Gastrocnemius medialis (tissue), 4 donors: ENCODE data around the gene SDF2. TPM values are rescaled to one million over a fixed set of nuclear protein-coding genes. Genes with fewer than 3 reads are reported as not detected.

Source experiments
- ATAC-seq, 2 donors: fragments of 150-250 bp; one replicate each; pipeline ENCODE4 v1.9.1; 2016
- DNase-seq, 2 donors: peaks; one replicate each; pipeline ENCODE4 v3.0.0-alpha.2; 2019
- H3K27ac ChIP-seq, 4 donors: fragments of 200-600 bp; sonication (generic); 1 replicate in 1 of 4; 2 replicates in 3 of 4; pipeline ENCODE4 v1.5.1; 2016 to 2018; ENCODE audit warnings: mild to moderate bottlenecking in 2 of 4, moderate library complexity in 1 of 4
- H3K27me3 ChIP-seq, 3 donors: fragments of 200-600 bp; sonication (generic) in 2 of 3; 1 replicate in 1 of 3; 2 replicates in 2 of 3; pipeline versions ENCODE4 v1.5.1 to v1.6.0; 2016 to 2019; ENCODE audit warnings: mild to moderate bottlenecking in 1 of 3, moderate library complexity in 1 of 3
- H3K36me3 ChIP-seq, 2 donors: fragments of 200-600 bp; sonication (generic) in 1 of 2; one replicate each; pipeline ENCODE4 v1.5.1; 2017 to 2018
- H3K4me1 ChIP-seq, 2 donors: fragments of 200-600 bp; sonication (generic) in 1 of 2; one replicate each; pipeline ENCODE4 v1.5.1; 2016 to 2017; ENCODE audit warnings: mild to moderate bottlenecking in 2 of 2
- H3K4me3 ChIP-seq, 4 donors: fragments of 200-600 bp; sonication (generic) in 3 of 4; 1 replicate in 1 of 4; 2 replicates in 3 of 4; pipeline ENCODE4 v1.5.1; 2016 to 2019; ENCODE audit warnings: mild to moderate bottlenecking in 2 of 4
- H3K9me3 ChIP-seq, 3 donors: fragments of 200-600 bp; sonication (generic) in 2 of 3; 1 replicate in 1 of 3; 2 replicates in 2 of 3; pipeline ENCODE4 v1.5.1; 2016 to 2019
- POLR2A ChIP-seq, 2 donors: fragments of 450-650 bp; IDR thresholded peaks; one replicate each; pipeline ENCODE4 v1.6.1; 2017; ENCODE audit warnings: antibody characterized with exemption in 2 of 2, mild to moderate bottlenecking in 2 of 2, moderate library complexity in 2 of 2
- in situ Hi-C, 4 donors: fragments of 200-750 bp; cut with MboI; loops; one replicate each; pipeline versions ENCODE4 v1.15.0 to v1.8.0; 2017; ENCODE audit warnings: low sequenced_read_pairs in 4 of 4
- intact Hi-C: fragments of 100-400 bp; cut with DNase I; formaldehyde crosslinking; loops from one replicate; pipeline ENCODE4 v1.15.1; 2023; ENCODE audit warnings: low total_unique reads
- total RNA-seq, 4 donors: library from RNA; depleted of rRNA; stranded (reverse); fragments of >200 nt; gene quantifications; one replicate each; pipeline versions ENCODE4 v1.1.0 to v1.2.3, GENCODE V29; 2016
- TF ChIP-seq, protein P1 (sequence below), 5 experiments: fragments of 450-650 bp in 3 of 5; fragments of 200-600 bp in 2 of 5; sonication (generic) in 2 of 5; IDR thresholded peaks in 4 of 5; conservative IDR thresholded peaks in 1 of 5; 1 replicate in 4 of 5; 2 replicates in 1 of 5; pipeline ENCODE4 v1.5.1; 2016 to 2019; ENCODE audit warnings: antibody characterized with exemption in 5 of 5, mild to moderate bottlenecking in 3 of 5, moderate library complexity in 3 of 5

Gene SDF2
- total RNA-seq, 4 donors from 2014 or later = 23.6 to 36.4 (median 28.4) TPM

DNA sequence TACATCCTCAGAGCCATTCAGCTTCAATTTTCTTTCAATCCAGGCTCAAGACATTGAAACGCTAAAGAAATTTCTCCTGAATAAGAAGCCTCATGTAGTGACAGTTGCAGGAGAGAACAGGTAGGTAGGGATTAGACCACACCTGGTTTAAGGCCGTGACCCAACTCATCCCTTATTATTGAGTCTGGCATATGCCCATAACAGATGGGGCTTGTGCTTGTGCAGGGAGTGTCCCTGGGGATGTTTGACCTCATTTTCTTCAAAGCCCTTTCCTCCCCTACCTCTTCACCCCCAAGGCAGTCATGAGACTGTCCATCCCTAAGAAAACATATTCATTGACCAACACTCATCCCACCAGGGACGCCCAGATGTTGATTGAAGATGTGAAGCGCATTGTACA, 24.6 kb upstream of the SDF2 start:
- ATAC-seq (no peak), DNase-seq (no peak)
- no peak for TF ChIP-seq POLR2A (IDR thresholded peaks at IDR 0.05)
- TF ChIP-seq, protein P1, sequence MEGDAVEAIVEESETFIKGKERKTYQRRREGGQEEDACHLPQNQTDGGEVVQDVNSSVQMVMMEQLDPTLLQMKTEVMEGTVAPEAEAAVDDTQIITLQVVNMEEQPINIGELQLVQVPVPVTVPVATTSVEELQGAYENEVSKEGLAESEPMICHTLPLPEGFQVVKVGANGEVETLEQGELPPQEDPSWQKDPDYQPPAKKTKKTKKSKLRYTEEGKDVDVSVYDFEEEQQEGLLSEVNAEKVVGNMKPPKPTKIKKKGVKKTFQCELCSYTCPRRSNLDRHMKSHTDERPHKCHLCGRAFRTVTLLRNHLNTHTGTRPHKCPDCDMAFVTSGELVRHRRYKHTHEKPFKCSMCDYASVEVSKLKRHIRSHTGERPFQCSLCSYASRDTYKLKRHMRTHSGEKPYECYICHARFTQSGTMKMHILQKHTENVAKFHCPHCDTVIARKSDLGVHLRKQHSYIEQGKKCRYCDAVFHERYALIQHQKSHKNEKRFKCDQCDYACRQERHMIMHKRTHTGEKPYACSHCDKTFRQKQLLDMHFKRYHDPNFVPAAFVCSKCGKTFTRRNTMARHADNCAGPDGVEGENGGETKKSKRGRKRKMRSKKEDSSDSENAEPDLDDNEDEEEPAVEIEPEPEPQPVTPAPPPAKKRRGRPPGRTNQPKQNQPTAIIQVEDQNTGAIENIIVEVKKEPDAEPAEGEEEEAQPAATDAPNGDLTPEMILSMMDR (IDR thresholded peaks at IDR 0.05 in 4 of 5, conservative IDR thresholded peaks at IDR 0.05 in 1 of 5) = no peak
- Histone ChIP-seq H3K4me1 (no peaks in the 10 kb centered on the region), H3K27ac (no peak overlapping the region), H3K4me3 (no peak overlapping the region), H3K36me3 (peaks cover 29 to 100% of the 10 kb centered on the region in 2 donors), H3K27me3 (no peaks in the 10 kb centered on the region), H3K9me3 (no peaks in the 10 kb centered on the region)
- intact Hi-C loops = no loop called here
- in situ Hi-C loops = no loop called here

DNA sequence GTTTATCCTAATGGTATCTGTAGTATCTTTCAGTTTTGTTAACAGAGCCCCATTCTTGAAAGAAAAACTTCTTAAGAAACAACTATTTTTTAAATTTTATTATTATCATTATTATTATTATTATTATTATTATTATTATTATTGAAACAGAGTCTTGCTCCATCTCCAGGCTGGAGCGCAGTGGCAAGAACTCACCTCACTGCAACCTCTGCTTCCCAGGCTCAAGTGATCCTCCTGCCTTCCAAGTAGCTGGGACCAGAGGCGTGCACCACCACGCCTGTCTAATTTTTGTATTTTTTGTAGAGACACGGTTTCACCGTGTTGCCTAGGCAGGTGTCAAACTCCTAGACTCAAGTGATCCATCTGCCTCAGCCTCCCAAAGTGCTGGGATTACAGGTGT, 23.7 kb upstream of the SDF2 start:
- Histone ChIP-seq H3K36me3 (peaks cover 29 to 100% of the 10 kb centered on the region in 2 donors), H3K9me3 (no peaks in the 10 kb centered on the region), H3K27me3 (no peaks in the 10 kb centered on the region), H3K27ac (peak overlapping the region in 1 of 4 donors; percentile 55), H3K4me1 (no peaks in the 10 kb centered on the region), H3K4me3 (no peak overlapping the region)
- in situ Hi-C loops (no loop called here), intact Hi-C loops (no loop called here)
- DNase-seq = no peak
- no peak for TF ChIP-seq POLR2A (IDR thresholded peaks at IDR 0.05)
- TF ChIP-seq, protein P1 (IDR thresholded peaks at IDR 0.05 in 4 of 5, conservative IDR thresholded peaks at IDR 0.05 in 1 of 5) = no peak
- ATAC-seq = no peak

DNA sequence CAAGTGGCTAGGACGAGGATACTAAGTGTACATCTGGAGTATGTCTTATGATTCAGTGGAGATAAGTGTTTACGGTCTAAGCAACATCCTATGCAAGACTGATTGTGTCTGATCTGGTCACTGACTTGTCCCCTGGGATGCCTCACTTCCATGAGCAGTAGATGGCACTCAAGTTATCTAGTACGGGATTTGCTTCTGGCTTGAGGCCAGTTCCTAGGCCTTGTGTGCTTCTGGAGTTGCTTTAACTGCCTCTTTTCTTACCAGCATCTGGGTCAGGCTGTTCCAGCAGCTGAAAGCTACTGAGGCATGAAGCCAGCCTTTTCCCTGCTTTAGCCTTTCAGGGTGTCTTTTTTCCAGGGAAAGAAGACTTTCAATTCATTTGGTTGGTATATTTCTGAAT, 23.3 kb upstream of the SDF2 start:
- Histone ChIP-seq H3K27ac (peak overlapping the region in 1 of 4 donors; percentile 55), H3K4me3 (no peak overlapping the region), H3K27me3 (no peaks in the 10 kb centered on the region), H3K4me1 (no peaks in the 10 kb centered on the region), H3K36me3 (peaks cover 25 to 100% of the 10 kb centered on the region in 2 donors), H3K9me3 (no peaks in the 10 kb centered on the region)
- intact Hi-C loops = no loop called here
- TF ChIP-seq POLR2A (IDR thresholded peaks at IDR 0.05) = no peak
- TF ChIP-seq, protein P1 (IDR thresholded peaks at IDR 0.05 in 4 of 5, conservative IDR thresholded peaks at IDR 0.05 in 1 of 5) = peak in 2 of 5 experiments; percentile 15 to 19
- in situ Hi-C loops = no loop called here
- ATAC-seq = peak; percentile 94 to 97
- peak; percentile 65 to 67 for DNase-seq

DNA sequence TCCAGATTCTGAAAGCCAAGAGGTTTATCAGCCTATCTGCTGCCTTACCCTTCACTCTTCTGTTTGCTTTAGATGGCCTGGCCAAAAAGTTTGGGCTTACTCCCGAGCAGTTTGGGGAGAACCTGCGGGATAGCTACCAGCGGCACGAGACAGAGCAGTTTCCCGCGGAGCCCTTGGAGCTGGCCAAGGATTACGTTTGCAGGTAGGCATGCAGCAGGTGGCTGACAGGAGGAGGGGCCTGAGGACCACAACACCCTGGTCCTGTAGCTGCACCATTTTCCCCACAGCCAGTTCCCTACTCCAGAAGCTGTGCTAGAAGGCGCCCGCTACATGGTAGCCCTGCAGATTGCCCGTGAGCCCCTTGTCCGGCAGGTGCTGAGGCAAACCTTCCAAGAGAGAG, 20.9 kb upstream of the SDF2 start:
- H3K36me3 ChIP-seq = peaks cover 22 to 100% of the 10 kb centered on the region in 2 donors
- in situ Hi-C loops (no loop called here), intact Hi-C loops (no loop called here)
- no peaks in the 10 kb centered on the region for H3K9me3 ChIP-seq
- no peak for ATAC-seq
- TF ChIP-seq, protein P1 (IDR thresholded peaks at IDR 0.05 in 4 of 5, conservative IDR thresholded peaks at IDR 0.05 in 1 of 5) = no peak
- no peak for TF ChIP-seq POLR2A (IDR thresholded peaks at IDR 0.05)
- no peak overlapping the region for H3K4me3 ChIP-seq
- H3K4me1 ChIP-seq = no peaks in the 10 kb centered on the region
- no peaks in the 10 kb centered on the region for H3K27me3 ChIP-seq
- no peak overlapping the region for H3K27ac ChIP-seq
- DNase-seq = no peak

DNA sequence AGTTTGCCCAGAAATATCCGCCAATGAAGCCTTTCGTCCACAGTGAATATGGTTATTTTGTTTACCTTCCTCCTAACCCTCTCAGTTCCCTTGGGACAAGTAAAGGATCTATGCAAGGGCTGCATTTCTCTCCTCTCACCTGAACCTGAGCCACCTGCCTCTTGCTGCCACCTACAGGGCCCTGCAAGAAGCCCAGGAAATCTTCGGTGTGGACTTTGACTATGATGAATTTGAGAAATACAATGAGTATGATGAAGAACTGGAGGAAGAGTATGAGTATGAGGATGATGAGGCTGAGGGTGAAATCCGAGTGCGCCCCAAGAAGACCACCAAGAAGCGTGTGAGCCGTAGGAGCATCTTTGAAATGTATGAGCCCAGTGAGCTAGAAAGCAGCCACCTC, 14.3 kb upstream of the SDF2 start:
- TF ChIP-seq, protein P1 (IDR thresholded peaks at IDR 0.05 in 4 of 5, conservative IDR thresholded peaks at IDR 0.05 in 1 of 5) = no peak
- in situ Hi-C loops = no loop called here
- H3K27me3 ChIP-seq = no peaks in the 10 kb centered on the region
- no peak overlapping the region for H3K4me3 ChIP-seq
- ATAC-seq (no peak), DNase-seq (no peak)
- no peaks in the 10 kb centered on the region for H3K4me1 ChIP-seq
- peaks cover 12 to 100% of the 10 kb centered on the region in 2 donors for H3K36me3 ChIP-seq
- intact Hi-C loops = no loop called here
- no peaks in the 10 kb centered on the region for H3K9me3 ChIP-seq
- H3K27ac ChIP-seq = no peak overlapping the region
